ENCODE results near the gene TADA1. TPM values are rescaled to one million over a fixed set of nuclear protein-coding genes. Genes with fewer than 3 reads are reported as not detected.

Gene TADA1
- total and polyA plus RNA-seq, 9 donors = 9.8 to 15.0 (median 11.5) TPM

- TF ChIP-seq POLR2A (IDR thresholded peaks at IDR 0.05) = no peak
- no peak for TF ChIP-seq EP300 (IDR thresholded peaks at IDR 0.05)
- TF ChIP-seq CTCF (IDR thresholded peaks at IDR 0.05) = no peak
- H3K36me3 ChIP-seq = no peaks in the 10 kb centered on the region
- H3K4me1 ChIP-seq (ENCODE audit: insufficient read depth) = no peaks in the 10 kb centered on the region
- no peaks in the 10 kb centered on the region for H3K27me3 ChIP-seq
- DNase-seq = no peak
- H3K4me3 ChIP-seq = no peak overlapping the region
- intact Hi-C loops (cut with DNase I) = no loop called here
- H3K9me3 ChIP-seq = no peaks in the 10 kb centered on the region
- 56 to 68% (median 62%) methylated on average over 4 of the region's 4 CpGs for WGBS, 3 donors
- no peak overlapping the region for H3K27ac ChIP-seq
These were observed 19.7 kb upstream of the TADA1 start for GRCh38 chr1:166895766-166896165.

DNA sequence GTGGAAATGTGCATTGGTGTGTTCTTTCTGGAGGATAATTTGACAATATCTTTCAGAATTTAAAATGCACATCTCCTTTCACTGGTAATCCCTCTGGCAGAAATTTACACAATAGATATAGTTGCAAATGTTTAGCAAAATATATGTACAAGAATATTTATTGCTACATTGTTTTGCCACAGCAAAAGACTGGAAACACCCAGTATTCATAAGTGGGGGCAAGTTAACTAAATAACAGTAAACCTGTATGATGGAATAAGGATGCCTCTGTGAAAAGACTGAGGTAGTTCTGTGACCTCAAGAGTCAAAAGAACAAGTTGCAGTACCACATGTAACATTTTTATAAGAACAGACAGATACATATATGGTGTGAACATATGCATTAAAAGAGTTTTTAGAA, 13.7 kb upstream of the TADA1 start:
- H3K36me3 ChIP-seq = no peaks in the 10 kb centered on the region
- no peaks in the 10 kb centered on the region for H3K27me3 ChIP-seq
- no peak overlapping the region for H3K4me3 ChIP-seq
- no peaks in the 10 kb centered on the region for H3K4me1 ChIP-seq (ENCODE audit: insufficient read depth)
- TF ChIP-seq EP300 (IDR thresholded peaks at IDR 0.05) (no peak), CTCF (IDR thresholded peaks at IDR 0.05) (no peak), POLR2A (IDR thresholded peaks at IDR 0.05) (no peak)
- H3K27ac ChIP-seq = no peak overlapping the region
- DNase-seq = no peak
- intact Hi-C loops (cut with DNase I) = no loop called here
- H3K9me3 ChIP-seq = no peaks in the 10 kb centered on the region

GRCh38 chr1:166888373-166889111, 12.5 kb upstream of the TADA1 start:
- H3K27ac ChIP-seq = no peak overlapping the region
- intact Hi-C loops (cut with DNase I) = no loop called here
- H3K36me3 ChIP-seq = no peaks in the 10 kb centered on the region
- H3K4me1 ChIP-seq (ENCODE audit: insufficient read depth) = no peaks in the 10 kb centered on the region
- no peaks in the 10 kb centered on the region for H3K9me3 ChIP-seq
- WGBS, 3 donors = 61 to 70% (median 62%) methylated on average over 4 of the region's 4 CpGs
- no peak overlapping the region for H3K4me3 ChIP-seq
- DNase-seq = no peak
- no peaks in the 10 kb centered on the region for H3K27me3 ChIP-seq
- TF ChIP-seq EP300 (IDR thresholded peaks at IDR 0.05) = no peak
- no peak for TF ChIP-seq CTCF (IDR thresholded peaks at IDR 0.05)
- TF ChIP-seq POLR2A (IDR thresholded peaks at IDR 0.05) = no peak

GRCh38 chr1:166884971-166885370, 8.9 kb upstream of the TADA1 start:
- Histone ChIP-seq H3K4me1 (ENCODE audit: insufficient read depth) (no peaks in the 10 kb centered on the region), H3K4me3 (no peak overlapping the region), H3K9me3 (no peaks in the 10 kb centered on the region), H3K27ac (no peak overlapping the region), H3K36me3 (no peaks in the 10 kb centered on the region), H3K27me3 (no peaks in the 10 kb centered on the region)
- no peak for DNase-seq
- intact Hi-C loops (cut with DNase I) = no loop called here
- TF ChIP-seq EP300 (IDR thresholded peaks at IDR 0.05) (no peak), POLR2A (IDR thresholded peaks at IDR 0.05) (no peak), CTCF (IDR thresholded peaks at IDR 0.05) (no peak)
- 93 to 94% (median 94%) methylated on average over 3 of the region's 3 CpGs for WGBS, 3 donors
